Measurements from ENCODE around the gene C10orf90. TPM values are rescaled to one million over a fixed set of nuclear protein-coding genes. Genes with fewer than 3 reads are reported as not detected.

C10orf90 gene
- total RNA-seq, 2 donors from 2014 or later: 0.33 TPM; not detected in 1

DNA sequence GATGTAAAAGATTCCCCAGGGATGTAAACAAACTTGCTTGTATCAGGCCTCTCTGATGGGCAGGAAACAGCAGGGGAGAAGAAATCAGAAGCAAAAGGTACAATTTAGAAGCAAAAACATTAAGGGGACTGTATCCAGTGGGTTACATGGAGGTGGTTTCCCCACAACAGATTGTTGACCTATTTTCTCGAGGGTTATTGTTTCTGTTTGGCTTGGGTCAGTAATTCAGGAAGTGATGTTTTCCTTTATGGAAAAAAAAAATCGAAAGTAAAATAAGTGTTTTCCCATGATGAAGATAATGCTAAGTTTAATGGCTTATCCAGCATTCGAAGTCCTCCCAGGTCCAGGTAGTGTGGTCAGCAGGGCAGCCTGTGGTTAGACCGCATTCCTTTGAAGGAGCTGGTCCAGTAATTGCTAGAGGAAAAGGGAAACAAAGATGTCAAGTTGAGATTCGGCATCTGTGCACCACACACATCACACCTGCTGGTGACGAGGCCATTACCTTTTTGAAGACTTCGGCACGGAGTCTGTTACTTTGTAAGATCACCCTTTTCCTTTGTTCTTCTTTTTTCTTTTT lies 244.9 kb downstream of the C10orf90 start:
- no peaks in the 10 kb centered on the region for H3K36me3 Mint-ChIP-seq (ENCODE audit: low read depth)
- peaks cover 19% of the 10 kb centered on the region for H3K9me3 Mint-ChIP-seq
- Histone ChIP-seq H3K27ac (ENCODE audit: low read depth, low read length) (no peak overlapping the region), H3K9me3 (ENCODE audit: control insufficient read depth, low read length) (peaks cover 21% of the 10 kb centered on the region), H3K4me3 (ENCODE audit: low read length) (no peak overlapping the region), H3K4me1 (ENCODE audit: control insufficient read depth, insufficient read depth, low read length) (no peaks in the 10 kb centered on the region), H3K36me3 (ENCODE audit: control insufficient read depth, insufficient read depth, low read length) (no peaks in the 10 kb centered on the region), H3K27me3 (ENCODE audit: control insufficient read depth, insufficient read depth, low read length, poor library complexity, severe bottlenecking) (no peaks in the 10 kb centered on the region), H3K9ac (ENCODE audit: extremely low read depth, low read length, poor library complexity, severe bottlenecking) (no peak overlapping the region)
- no peaks in the 10 kb centered on the region for H3K4me1 Mint-ChIP-seq
- WGBS, 2 experiments (ENCODE audit: insufficient coverage in 1 of 2, insufficient read length in 1 of 2): 88 to 97% methylated on average over 7 to 8 of the region's 8 CpGs
- TF ChIP-seq, protein P1, sequence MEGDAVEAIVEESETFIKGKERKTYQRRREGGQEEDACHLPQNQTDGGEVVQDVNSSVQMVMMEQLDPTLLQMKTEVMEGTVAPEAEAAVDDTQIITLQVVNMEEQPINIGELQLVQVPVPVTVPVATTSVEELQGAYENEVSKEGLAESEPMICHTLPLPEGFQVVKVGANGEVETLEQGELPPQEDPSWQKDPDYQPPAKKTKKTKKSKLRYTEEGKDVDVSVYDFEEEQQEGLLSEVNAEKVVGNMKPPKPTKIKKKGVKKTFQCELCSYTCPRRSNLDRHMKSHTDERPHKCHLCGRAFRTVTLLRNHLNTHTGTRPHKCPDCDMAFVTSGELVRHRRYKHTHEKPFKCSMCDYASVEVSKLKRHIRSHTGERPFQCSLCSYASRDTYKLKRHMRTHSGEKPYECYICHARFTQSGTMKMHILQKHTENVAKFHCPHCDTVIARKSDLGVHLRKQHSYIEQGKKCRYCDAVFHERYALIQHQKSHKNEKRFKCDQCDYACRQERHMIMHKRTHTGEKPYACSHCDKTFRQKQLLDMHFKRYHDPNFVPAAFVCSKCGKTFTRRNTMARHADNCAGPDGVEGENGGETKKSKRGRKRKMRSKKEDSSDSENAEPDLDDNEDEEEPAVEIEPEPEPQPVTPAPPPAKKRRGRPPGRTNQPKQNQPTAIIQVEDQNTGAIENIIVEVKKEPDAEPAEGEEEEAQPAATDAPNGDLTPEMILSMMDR (conservative IDR thresholded peaks at IDR 0.05): no peak
- DNase-seq: no peak
- H3K27me3 Mint-ChIP-seq (ENCODE audit: insufficient read depth): peaks cover 8% of the 10 kb centered on the region
- H3K4me3 Mint-ChIP-seq: no peak overlapping the region
- H3K27ac Mint-ChIP-seq: no peak overlapping the region

DNA sequence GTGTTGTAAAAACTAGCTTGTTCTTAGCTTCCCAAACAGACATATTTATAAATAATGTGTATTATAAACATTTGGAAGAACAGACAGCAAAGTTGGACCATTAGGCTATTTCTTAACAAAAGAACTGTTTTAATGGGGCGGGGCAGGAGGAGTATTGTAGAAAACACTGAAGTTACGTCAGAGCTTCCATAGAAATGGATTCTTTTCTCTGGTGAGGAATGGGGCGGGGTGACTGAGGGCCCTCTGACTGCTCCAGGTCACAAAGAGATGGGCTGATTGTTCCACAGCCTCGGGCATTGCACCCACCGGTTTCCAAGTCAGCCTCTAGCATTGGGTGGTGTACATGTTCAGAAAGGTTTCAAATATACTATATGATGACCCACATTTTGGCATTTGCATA lies 245.5 kb downstream of the C10orf90 start:
- Mint-ChIP-seq H3K4me1 (no peaks in the 10 kb centered on the region), H3K27ac (no peak overlapping the region), H3K4me3 (no peak overlapping the region), H3K36me3 (ENCODE audit: low read depth) (no peaks in the 10 kb centered on the region), H3K9me3 (peaks cover 19% of the 10 kb centered on the region), H3K27me3 (ENCODE audit: insufficient read depth) (peaks cover 8% of the 10 kb centered on the region)
- TF ChIP-seq, protein P1 (conservative IDR thresholded peaks at IDR 0.05): no peak
- H3K9me3 ChIP-seq (ENCODE audit: control insufficient read depth, low read length): peaks cover 21% of the 10 kb centered on the region
- H3K36me3 ChIP-seq (ENCODE audit: control insufficient read depth, insufficient read depth, low read length): no peaks in the 10 kb centered on the region
- no peak for DNase-seq
- WGBS, 2 experiments (ENCODE audit: insufficient coverage in 1 of 2, insufficient read length in 1 of 2): 91 to 94% methylated on average over 3 to 5 of the region's 5 CpGs
- no peak overlapping the region for H3K27ac ChIP-seq (ENCODE audit: low read depth, low read length)
- H3K4me3 ChIP-seq (ENCODE audit: low read length): no peak overlapping the region
- no peak overlapping the region for H3K9ac ChIP-seq (ENCODE audit: extremely low read depth, low read length, poor library complexity, severe bottlenecking)
- no peaks in the 10 kb centered on the region for H3K4me1 ChIP-seq (ENCODE audit: control insufficient read depth, insufficient read depth, low read length)
- H3K27me3 ChIP-seq (ENCODE audit: control insufficient read depth, insufficient read depth, low read length, poor library complexity, severe bottlenecking): no peaks in the 10 kb centered on the region

DNA sequence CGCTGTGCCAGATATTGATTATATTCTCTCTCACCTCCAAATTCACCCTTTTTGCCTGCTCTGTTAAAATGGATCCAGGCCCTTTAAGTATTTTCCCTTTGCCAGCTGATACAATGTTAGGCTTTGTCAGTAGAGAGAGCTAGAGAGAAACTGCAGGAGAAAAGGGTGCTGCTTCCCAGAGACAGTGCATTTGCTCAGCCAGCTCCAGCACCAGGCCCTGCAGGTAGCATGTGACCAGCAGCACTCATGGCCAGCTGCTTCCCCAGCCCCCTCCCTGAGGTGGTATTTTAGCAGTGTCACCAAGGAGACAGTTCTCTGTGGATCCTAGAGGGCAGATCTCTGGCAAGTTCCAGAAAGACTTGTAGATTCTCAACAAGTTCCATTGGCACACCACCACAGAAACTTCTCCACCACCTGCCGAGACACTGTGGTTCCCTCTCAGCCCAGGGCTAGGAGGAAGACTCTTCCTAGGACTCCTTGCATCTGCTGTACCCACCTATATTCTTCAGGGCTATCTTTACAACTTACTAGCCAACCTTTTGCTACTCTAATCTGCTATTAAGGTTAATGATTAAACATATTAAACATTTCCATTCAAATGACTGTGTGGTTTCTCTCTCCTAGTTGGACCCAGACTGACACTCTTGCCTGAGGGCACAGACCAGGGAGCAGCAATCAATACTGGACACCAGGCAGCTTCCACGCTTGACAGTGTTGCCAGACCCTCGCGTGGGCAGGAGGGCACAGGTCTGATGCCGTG lies 246.6 kb downstream of the C10orf90 start:
- WGBS, 2 experiments (ENCODE audit: insufficient coverage in 1 of 2, insufficient read length in 1 of 2): 88% methylated on average over 4 to 6 of the region's 6 CpGs

More for the DNA sequence above, 246.6 kb downstream of the C10orf90 start:
- Mint-ChIP-seq H3K36me3 (ENCODE audit: low read depth) (no peaks in the 10 kb centered on the region), H3K27me3 (ENCODE audit: insufficient read depth) (peaks cover 8% of the 10 kb centered on the region), H3K4me1 (no peaks in the 10 kb centered on the region), H3K9me3 (peaks cover 19% of the 10 kb centered on the region), H3K4me3 (no peak overlapping the region), H3K27ac (no peak overlapping the region)
- DNase-seq: no peak
- Histone ChIP-seq H3K9me3 (ENCODE audit: control insufficient read depth, low read length) (peaks cover 21% of the 10 kb centered on the region), H3K9ac (ENCODE audit: extremely low read depth, low read length, poor library complexity, severe bottlenecking) (no peak overlapping the region), H3K4me1 (ENCODE audit: control insufficient read depth, insufficient read depth, low read length) (no peaks in the 10 kb centered on the region), H3K4me3 (ENCODE audit: low read length) (peak overlapping the region; percentile 15), H3K27ac (ENCODE audit: low read depth, low read length) (no peak overlapping the region), H3K27me3 (ENCODE audit: control insufficient read depth, insufficient read depth, low read length, poor library complexity, severe bottlenecking) (no peaks in the 10 kb centered on the region), H3K36me3 (ENCODE audit: control insufficient read depth, insufficient read depth, low read length) (no peaks in the 10 kb centered on the region)
- TF ChIP-seq, protein P1 (conservative IDR thresholded peaks at IDR 0.05): no peak

Measured in endodermal cell (in vitro differentiated cells).